ENCODE measurements around the gene TRIM72.

GRCh38 chr16:31271621-31272190 is 57.8 kb downstream of the TRIM72 start:
- TF ChIP-seq CTCF (IDR thresholded peaks at IDR 0.05) (no peak), POLR2A (IDR thresholded peaks at IDR 0.05) (no peak), EP300 (IDR thresholded peaks at IDR 0.05) (no peak)
